Vagina (tissue), 2 donors: ENCODE measurements around the gene CNOT2. TPM values are rescaled to one million over a fixed set of nuclear protein-coding genes. Genes with fewer than 3 reads are reported as not detected.

Source experiments
- DNase-seq, 2 donors: peaks; one replicate each; pipeline ENCODE4 v3.0.0-alpha.2; 2017; ENCODE audit errors: extremely low spot score in 2 of 2
- H3K27ac ChIP-seq: fragments of 200-600 bp; sonication (generic); one replicate; pipeline ENCODE4 v1.5.1; 2019
- H3K27me3 ChIP-seq: fragments of 200-600 bp; sonication (generic); one replicate; pipeline ENCODE4 v1.5.1; 2019
- H3K36me3 ChIP-seq, 2 donors: fragments of 200-600 bp; sonication (generic); one replicate each; pipeline ENCODE4 v1.5.1; 2017 to 2019
- H3K4me1 ChIP-seq: fragments of 200-600 bp; sonication (generic); one replicate; pipeline ENCODE4 v1.5.1; 2019
- H3K4me3 ChIP-seq, 2 donors: fragments of 200-600 bp; sonication (generic); 1 replicate in 1 of 2; 2 replicates in 1 of 2; pipeline ENCODE4 v1.5.1; 2016 to 2019
- H3K9me3 ChIP-seq: fragments of 200-600 bp; sonication (generic); one replicate; pipeline ENCODE4 v1.5.1; 2019
- POLR2A ChIP-seq, 2 donors: fragments of 450-650 bp; IDR thresholded peaks; one replicate each; pipeline ENCODE4 v1.6.1; 2017; ENCODE audit warnings: antibody characterized with exemption in 2 of 2, mild to moderate bottlenecking in 2 of 2, moderate library complexity in 2 of 2
- POLR2AphosphoS5 ChIP-seq, 2 donors: sonication (generic); formaldehyde crosslinking; IDR thresholded peaks; one replicate each; pipeline ENCODE4 v1.9.0; 2017; ENCODE audit warnings: antibody characterized with exemption in 2 of 2, mild to moderate bottlenecking in 2 of 2, low read depth in 1 of 2; ENCODE audit not compliant: insufficient read depth in 1 of 2
- intact Hi-C: fragments of 100-400 bp; cut with DNase I; formaldehyde crosslinking; loops from one replicate; pipeline ENCODE4 v1.15.1; 2023
- total RNA-seq: library from RNA; depleted of rRNA; stranded (reverse); fragments of >200 nt; gene quantifications from one replicate; pipeline ENCODE4 v1.2.3, GENCODE V29; 2016
- TF ChIP-seq, protein P1 (sequence below), 3 experiments: fragments of 450-650 bp in 2 of 3; fragments of 200-600 bp in 1 of 3; sonication (generic) in 1 of 3; IDR thresholded peaks; one replicate each; pipeline ENCODE4 v1.5.1; 2017 to 2019; ENCODE audit warnings: antibody characterized with exemption in 3 of 3, mild to moderate bottlenecking in 2 of 3, moderate library complexity in 2 of 3

The CNOT2 gene
- total RNA-seq, 1 donor from 2014 or later: 176 TPM

DNA sequence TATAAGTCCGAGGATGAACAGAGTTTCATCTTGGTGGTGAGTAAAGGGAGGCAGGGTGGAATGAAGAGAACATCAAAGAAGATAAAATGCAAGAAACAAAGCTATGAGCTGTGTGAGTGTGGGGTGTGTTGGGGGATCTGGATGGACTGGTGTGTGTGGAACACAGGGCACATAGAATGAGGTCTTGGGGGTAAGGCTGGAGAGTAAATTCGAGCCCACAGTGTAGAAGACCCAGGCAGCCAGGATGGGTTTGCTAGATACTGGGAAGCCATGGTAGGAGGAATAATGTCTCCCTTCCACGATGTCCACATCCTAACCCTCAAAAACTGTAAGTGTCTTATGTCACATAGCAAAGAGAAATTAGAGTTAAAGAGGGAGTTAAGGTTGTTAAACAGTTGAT, 129.6 kb downstream of the CNOT2 start:
- Histone ChIP-seq H3K27me3 (no peaks in the 10 kb centered on the region), H3K36me3 (no peaks in the 10 kb centered on the region), H3K9me3 (no peaks in the 10 kb centered on the region), H3K4me3 (no peak overlapping the region), H3K4me1 (no peaks in the 10 kb centered on the region), H3K27ac (no peak overlapping the region)
- no peak for DNase-seq
- intact Hi-C loops: no loop called here
- TF ChIP-seq, protein P1, sequence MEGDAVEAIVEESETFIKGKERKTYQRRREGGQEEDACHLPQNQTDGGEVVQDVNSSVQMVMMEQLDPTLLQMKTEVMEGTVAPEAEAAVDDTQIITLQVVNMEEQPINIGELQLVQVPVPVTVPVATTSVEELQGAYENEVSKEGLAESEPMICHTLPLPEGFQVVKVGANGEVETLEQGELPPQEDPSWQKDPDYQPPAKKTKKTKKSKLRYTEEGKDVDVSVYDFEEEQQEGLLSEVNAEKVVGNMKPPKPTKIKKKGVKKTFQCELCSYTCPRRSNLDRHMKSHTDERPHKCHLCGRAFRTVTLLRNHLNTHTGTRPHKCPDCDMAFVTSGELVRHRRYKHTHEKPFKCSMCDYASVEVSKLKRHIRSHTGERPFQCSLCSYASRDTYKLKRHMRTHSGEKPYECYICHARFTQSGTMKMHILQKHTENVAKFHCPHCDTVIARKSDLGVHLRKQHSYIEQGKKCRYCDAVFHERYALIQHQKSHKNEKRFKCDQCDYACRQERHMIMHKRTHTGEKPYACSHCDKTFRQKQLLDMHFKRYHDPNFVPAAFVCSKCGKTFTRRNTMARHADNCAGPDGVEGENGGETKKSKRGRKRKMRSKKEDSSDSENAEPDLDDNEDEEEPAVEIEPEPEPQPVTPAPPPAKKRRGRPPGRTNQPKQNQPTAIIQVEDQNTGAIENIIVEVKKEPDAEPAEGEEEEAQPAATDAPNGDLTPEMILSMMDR (IDR thresholded peaks at IDR 0.05): no peak
- TF ChIP-seq POLR2A (IDR thresholded peaks at IDR 0.05) (no peak), POLR2AphosphoS5 (IDR thresholded peaks at IDR 0.05; ENCODE audit: insufficient read depth in 1 of 2, low read depth in 1 of 2) (no peak)

DNA sequence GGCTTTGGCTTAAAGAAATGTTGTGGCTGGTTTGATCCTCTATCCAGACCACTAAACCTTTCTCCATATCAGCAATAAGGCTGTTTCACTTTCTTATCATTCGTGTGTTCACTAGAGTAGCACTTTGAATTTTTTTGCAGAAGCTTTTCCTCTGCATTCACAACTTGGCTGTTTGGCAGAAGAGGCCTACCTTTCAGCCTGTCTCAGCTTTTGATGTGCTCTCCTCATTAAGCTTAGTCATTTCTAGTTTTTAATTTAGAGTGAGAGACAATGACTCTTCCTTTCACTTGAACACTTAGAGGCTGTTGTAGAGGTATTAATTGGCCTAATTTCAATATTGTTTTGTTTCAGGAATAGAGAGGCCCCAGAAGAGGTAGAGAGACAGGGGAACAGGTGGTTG, 136.6 kb downstream of the CNOT2 start:
- H3K4me1 ChIP-seq: no peaks in the 10 kb centered on the region
- intact Hi-C loops: no loop called here
- no peak overlapping the region for H3K4me3 ChIP-seq
- H3K27ac ChIP-seq: no peak overlapping the region
- TF ChIP-seq POLR2AphosphoS5 (IDR thresholded peaks at IDR 0.05; ENCODE audit: insufficient read depth in 1 of 2, low read depth in 1 of 2) (no peak), POLR2A (IDR thresholded peaks at IDR 0.05) (no peak)
- TF ChIP-seq, protein P1 (IDR thresholded peaks at IDR 0.05): no peak
- DNase-seq: no peak
- H3K9me3 ChIP-seq: no peaks in the 10 kb centered on the region
- no peaks in the 10 kb centered on the region for H3K36me3 ChIP-seq
- H3K27me3 ChIP-seq: no peaks in the 10 kb centered on the region

DNA sequence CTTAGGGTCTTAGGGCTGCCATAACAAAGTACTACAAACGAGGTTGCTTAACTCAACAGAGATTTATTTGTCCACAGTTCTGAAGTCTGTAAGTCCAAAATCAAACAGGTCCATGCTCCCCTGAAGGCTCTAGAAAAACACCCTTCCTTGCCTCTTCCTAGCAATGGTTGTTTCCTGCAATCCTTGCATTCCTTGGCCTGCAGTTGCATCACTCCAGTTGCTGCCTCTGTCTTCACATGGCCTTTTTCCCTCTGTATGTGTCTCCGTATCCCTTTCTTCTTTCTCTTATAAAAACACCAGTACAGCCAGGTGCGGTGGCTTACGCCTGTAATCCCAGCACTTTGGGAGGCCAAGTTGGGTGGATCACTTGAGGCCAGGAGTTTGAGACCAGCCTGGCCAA, 140.3 kb downstream of the CNOT2 start:
- DNase-seq: no peak
- Histone ChIP-seq H3K36me3 (no peaks in the 10 kb centered on the region), H3K4me3 (no peak overlapping the region), H3K27ac (no peak overlapping the region), H3K27me3 (no peaks in the 10 kb centered on the region), H3K4me1 (no peaks in the 10 kb centered on the region), H3K9me3 (no peaks in the 10 kb centered on the region)
- intact Hi-C loops: no loop called here
- TF ChIP-seq, protein P1 (IDR thresholded peaks at IDR 0.05): no peak
- TF ChIP-seq POLR2AphosphoS5 (IDR thresholded peaks at IDR 0.05; ENCODE audit: insufficient read depth in 1 of 2, low read depth in 1 of 2) (no peak), POLR2A (IDR thresholded peaks at IDR 0.05) (no peak)

DNA sequence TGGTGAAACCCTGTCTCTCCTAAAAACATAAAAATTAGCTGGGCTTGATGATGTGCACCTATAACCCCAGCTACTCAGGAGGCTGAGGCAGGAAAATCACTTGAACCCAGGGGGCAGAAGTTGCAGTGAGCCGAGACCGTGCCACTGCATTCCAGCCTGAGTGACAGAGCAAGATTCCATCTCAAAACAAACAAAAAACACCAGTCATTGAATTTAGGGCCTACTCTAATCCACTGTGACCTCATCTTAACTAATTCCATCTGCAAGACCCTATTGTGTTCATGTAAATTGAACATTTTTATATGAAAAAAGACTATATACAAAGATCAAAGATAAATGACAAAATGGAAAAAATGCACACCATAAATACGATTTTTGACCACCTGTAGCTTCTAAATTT, 140.7 kb downstream of the CNOT2 start:
- Histone ChIP-seq H3K4me3 (no peak overlapping the region), H3K9me3 (no peaks in the 10 kb centered on the region), H3K27me3 (no peaks in the 10 kb centered on the region), H3K4me1 (no peaks in the 10 kb centered on the region), H3K27ac (no peak overlapping the region), H3K36me3 (no peaks in the 10 kb centered on the region)
- TF ChIP-seq POLR2A (IDR thresholded peaks at IDR 0.05): no peak
- no peak for TF ChIP-seq POLR2AphosphoS5 (IDR thresholded peaks at IDR 0.05; ENCODE audit: insufficient read depth in 1 of 2, low read depth in 1 of 2)
- TF ChIP-seq, protein P1 (IDR thresholded peaks at IDR 0.05): no peak
- intact Hi-C loops: no loop called here
- no peak for DNase-seq

DNA sequence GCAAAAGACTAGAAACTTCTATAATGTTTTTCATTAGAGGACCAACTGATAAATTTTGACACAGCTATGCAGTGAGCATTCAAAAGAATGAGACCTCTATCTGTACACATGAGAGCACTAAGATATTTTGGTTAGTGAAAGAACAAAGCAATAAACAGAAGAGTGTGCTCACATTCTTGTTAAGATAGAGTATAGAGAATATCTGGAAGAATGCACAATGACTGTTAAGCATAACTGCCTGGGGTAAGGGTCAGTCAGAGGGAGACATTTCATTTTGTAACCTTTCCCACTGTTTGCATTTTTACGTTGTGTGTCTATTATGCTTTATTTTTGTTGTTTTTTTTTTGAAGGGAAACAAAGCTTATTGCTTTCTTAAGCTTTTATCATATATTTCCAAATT, 143.5 kb downstream of the CNOT2 start:
- no peaks in the 10 kb centered on the region for H3K36me3 ChIP-seq
- no peaks in the 10 kb centered on the region for H3K27me3 ChIP-seq
- H3K4me1 ChIP-seq: no peaks in the 10 kb centered on the region
- no peak for DNase-seq
- no peaks in the 10 kb centered on the region for H3K9me3 ChIP-seq
- H3K4me3 ChIP-seq: no peak overlapping the region
- H3K27ac ChIP-seq: no peak overlapping the region
- TF ChIP-seq, protein P1 (IDR thresholded peaks at IDR 0.05): no peak
- TF ChIP-seq POLR2AphosphoS5 (IDR thresholded peaks at IDR 0.05; ENCODE audit: insufficient read depth in 1 of 2, low read depth in 1 of 2) (no peak), POLR2A (IDR thresholded peaks at IDR 0.05) (no peak)
- intact Hi-C loops: no loop called here
